Stomach smooth muscle (tissue), 2 donors: ENCODE measurements around the gene CAMK2B.
A peak's percentile ranks its signal among the peaks of the same experiment; 100 is the strongest.

ENCODE experiments used
- H3K27ac ChIP-seq: one replicate; pipeline ENCODE4 v1.7.0; 2013; ENCODE audit warnings: mild to moderate bottlenecking, low read length, inconsistent platforms
- H3K27me3 ChIP-seq, 2 donors: one replicate each; pipeline ENCODE4 v1.7.0; 2013; ENCODE audit warnings: low read length in 2 of 2; ENCODE audit not compliant: insufficient read depth in 2 of 2, control insufficient read depth in 1 of 2
- H3K36me3 ChIP-seq, 2 donors: one replicate each; pipeline ENCODE4 v1.7.0; 2013; ENCODE audit warnings: low read length in 2 of 2; ENCODE audit not compliant: control insufficient read depth in 2 of 2, insufficient read depth in 2 of 2
- H3K4me1 ChIP-seq: one replicate; pipeline ENCODE4 v1.7.0; 2013; ENCODE audit warnings: low read length; ENCODE audit not compliant: control insufficient read depth, insufficient read depth
- H3K4me3 ChIP-seq, 2 donors: one replicate each; pipeline ENCODE4 v1.7.0; 2013; ENCODE audit warnings: low read length in 2 of 2
- H3K9ac ChIP-seq, 2 donors: one replicate each; pipeline ENCODE4 v1.7.0; 2013; ENCODE audit warnings: low read length in 2 of 2, mild to moderate bottlenecking in 1 of 2
- H3K9me3 ChIP-seq, 2 donors: one replicate each; pipeline ENCODE4 v1.7.0; 2013; ENCODE audit warnings: low read length in 2 of 2; ENCODE audit not compliant: control insufficient read depth in 2 of 2
- donor health status: healthy.
- donor health status: Pancreatic carcinoma.

Gene CAMK2B

DNA sequence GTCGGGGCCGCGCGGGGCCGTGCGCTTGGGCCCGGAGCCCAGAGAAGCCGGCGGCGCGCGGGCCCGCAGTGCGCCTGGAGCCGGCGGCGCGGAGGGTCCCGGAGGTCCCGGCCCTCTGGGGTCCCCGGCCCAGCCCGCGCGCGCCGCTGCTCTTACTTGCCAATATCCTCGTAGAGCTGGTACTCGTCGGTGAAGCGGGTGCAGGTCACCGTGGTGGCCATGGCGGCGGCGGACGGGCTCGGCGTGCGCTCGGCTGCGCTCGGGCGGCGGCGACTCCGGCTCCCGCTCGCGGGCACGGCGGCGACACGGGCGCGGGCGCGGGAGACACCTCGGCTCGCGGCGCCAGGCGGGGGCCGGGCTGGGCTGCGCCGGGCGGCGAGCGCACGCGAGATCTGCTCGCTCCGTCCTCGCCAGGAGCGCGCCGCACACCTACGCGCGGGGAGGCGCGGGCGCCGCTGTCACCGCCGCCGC, at the start of gene CAMK2B:
Gene CAMK2B (minus strand): TSS at position 394 of the 471 bp plus-strand sequence. CDS start 173 bp downstream, at position 221.
- Histone ChIP-seq H3K27ac (no peak within 1 kb of the TSS), H3K36me3 (no peaks in the 10 kb centered on the region), H3K9me3 (no peaks in the 10 kb centered on the region), H3K9ac (no peak within 1 kb of the TSS), H3K27me3 (peaks cover 20 to 32% of the 10 kb centered on the region in 2 donors), H3K4me3 (peak within 1 kb of the TSS in 1 of 2 donors; percentile 49), H3K4me1 (no peaks in the 10 kb centered on the region)

DNA sequence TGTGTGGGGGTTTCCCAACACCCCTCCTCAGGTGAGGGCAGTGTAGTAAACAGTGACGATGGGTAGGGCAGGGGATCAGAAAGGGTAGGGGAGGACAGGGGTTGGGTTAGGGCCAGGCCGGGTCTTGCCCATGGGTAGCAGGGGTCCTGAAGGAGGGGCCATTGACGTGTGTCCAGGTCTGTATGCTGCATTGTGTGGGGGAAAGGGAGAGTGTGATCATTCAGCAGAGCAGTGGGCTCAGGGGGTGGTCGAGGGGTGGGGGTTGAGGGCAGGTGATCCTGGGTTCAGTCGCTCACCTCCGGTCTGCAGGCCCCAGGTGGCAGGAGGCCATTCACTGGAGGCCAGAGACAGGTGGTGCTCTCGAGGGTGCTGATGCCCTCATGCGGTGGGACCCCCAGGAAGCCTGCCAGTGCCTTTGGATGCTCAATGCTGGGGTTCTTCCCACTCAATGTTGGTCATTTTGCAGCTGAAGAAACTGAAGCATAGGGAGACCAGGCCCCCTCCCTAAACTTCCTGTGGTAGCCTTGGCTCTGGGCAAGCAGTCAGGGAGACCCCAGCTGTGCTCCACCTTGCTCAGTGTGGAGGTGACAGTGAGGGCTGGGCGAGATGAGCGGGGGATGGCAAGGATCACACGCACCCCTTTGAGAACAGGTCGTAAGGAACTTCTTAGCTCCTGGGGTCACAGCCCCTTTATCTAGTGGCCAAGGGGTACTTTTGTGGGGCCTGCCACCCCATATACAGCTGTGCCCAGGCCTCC, 48.8 kb upstream of the CAMK2B start:
- Histone ChIP-seq H3K27me3 (peaks cover 0 to 2% of the 10 kb centered on the region in 2 donors), H3K4me1 (no peaks in the 10 kb centered on the region), H3K27ac (no peak overlapping the region), H3K9ac (no peak overlapping the region), H3K4me3 (no peak overlapping the region), H3K36me3 (no peaks in the 10 kb centered on the region), H3K9me3 (no peaks in the 10 kb centered on the region)

DNA sequence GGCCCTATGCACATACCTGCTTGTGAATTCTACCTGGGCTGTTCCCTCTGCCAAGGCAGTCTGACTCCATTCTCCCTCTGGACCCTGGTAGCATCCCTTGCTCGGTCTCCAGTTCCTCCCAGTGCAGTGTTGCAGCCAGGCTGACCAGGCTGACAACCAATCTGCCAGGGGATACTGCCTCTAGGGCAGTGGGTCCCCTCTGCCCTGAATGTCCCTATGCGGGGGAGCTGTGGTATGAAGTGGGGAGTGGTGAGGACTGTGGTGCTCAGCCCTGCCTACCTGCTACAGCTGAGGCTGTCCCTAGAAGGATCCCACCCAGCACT, 48.0 kb upstream of the CAMK2B start:
- no peaks in the 10 kb centered on the region for H3K36me3 ChIP-seq
- H3K4me3 ChIP-seq = no peak overlapping the region
- H3K27me3 ChIP-seq = peaks cover 0 to 4% of the 10 kb centered on the region in 2 donors
- H3K9me3 ChIP-seq = no peaks in the 10 kb centered on the region
- no peaks in the 10 kb centered on the region for H3K4me1 ChIP-seq
- H3K9ac ChIP-seq = no peak overlapping the region
- H3K27ac ChIP-seq = no peak overlapping the region

DNA sequence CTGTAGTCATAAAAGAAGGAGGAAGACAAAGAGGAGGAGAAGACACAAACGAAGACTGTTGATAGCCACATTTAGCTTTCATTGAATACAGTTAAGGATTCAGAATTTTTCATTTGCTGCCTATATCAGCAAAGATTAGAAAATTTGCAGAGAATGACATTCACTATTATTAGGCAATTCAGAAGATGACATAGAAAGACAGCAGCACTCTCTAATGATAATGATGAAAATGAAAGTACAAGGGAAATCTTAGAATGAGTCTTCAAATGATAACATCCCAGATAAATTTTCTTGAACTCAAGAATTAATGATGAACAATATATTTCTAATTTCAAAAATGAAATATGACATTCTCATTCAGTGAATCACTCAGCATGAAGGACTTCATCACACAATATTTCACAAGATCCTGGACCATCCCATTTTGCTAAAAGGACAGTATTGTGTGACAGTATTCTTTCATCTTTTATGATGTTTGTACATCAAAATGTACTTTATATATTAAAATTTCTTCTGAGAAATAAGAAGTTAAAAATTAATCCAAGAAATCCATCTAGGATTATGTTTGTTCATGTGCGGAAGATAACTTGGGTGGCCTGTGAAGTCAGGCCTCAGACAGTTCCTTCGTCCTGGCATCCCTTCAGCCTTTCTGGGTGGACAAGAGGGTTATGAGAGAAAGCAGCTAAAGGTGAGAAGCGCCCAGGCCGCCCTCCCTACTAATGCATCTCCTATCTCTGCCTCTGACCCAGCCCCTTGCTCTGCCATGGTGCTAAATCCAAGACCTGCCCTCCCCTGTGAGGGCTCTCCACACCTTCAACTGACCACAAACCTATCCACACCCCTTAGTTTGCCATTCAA, 47.4 kb upstream of the CAMK2B start:
- no peaks in the 10 kb centered on the region for H3K9me3 ChIP-seq
- peaks cover 3 to 10% of the 10 kb centered on the region in 2 donors for H3K27me3 ChIP-seq
- H3K27ac ChIP-seq = no peak overlapping the region
- H3K9ac ChIP-seq = no peak overlapping the region
- H3K4me3 ChIP-seq = no peak overlapping the region
- H3K36me3 ChIP-seq = no peaks in the 10 kb centered on the region
- H3K4me1 ChIP-seq = no peaks in the 10 kb centered on the region

DNA sequence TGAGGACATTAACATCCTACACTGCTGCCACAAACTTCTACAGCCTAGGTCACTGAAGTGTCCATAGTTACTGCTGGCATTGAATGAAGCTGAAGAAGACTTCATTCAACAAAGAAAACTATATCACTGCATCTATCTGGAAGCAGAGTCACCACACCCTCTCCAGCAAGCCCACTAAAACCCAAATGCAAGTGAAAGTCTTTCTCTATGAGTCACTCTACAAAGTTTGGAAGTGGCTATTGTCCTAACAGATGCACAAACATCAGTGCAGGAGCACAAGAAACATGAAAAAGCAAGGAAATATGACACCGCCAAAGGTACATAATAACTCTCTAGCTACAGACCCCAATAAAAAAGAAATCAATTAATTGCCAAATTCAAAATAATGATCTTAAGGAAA, 43.5 kb upstream of the CAMK2B start:
- Histone ChIP-seq H3K9ac (no peak overlapping the region), H3K36me3 (no peaks in the 10 kb centered on the region), H3K9me3 (no peaks in the 10 kb centered on the region), H3K4me1 (no peaks in the 10 kb centered on the region), H3K4me3 (no peak overlapping the region), H3K27me3 (peaks cover 5 to 14% of the 10 kb centered on the region in 2 donors), H3K27ac (no peak overlapping the region)

DNA sequence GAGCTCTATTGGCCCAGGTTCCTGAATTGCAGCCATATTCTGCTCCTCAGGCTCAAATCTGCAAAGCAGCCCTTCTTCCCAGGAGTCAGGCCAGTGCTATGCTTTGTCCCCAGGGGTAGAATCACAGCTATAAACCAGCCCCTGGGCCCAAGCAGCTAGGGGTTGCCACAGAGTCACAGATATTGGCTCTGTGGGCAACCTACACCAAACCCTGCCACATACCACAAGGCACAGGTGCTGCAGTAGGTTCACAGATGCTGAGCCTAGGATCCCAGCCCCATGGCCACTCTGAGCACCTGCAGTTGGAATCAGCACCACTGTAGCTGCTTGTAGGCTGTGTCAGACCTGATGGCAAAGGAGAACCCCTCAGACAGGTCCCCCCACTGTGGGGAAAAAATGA, 43.1 kb upstream of the CAMK2B start:
- peaks cover 5 to 14% of the 10 kb centered on the region in 2 donors for H3K27me3 ChIP-seq
- no peak overlapping the region for H3K4me3 ChIP-seq
- no peaks in the 10 kb centered on the region for H3K9me3 ChIP-seq
- H3K4me1 ChIP-seq = no peaks in the 10 kb centered on the region
- no peaks in the 10 kb centered on the region for H3K36me3 ChIP-seq
- H3K27ac ChIP-seq = no peak overlapping the region
- no peak overlapping the region for H3K9ac ChIP-seq

DNA sequence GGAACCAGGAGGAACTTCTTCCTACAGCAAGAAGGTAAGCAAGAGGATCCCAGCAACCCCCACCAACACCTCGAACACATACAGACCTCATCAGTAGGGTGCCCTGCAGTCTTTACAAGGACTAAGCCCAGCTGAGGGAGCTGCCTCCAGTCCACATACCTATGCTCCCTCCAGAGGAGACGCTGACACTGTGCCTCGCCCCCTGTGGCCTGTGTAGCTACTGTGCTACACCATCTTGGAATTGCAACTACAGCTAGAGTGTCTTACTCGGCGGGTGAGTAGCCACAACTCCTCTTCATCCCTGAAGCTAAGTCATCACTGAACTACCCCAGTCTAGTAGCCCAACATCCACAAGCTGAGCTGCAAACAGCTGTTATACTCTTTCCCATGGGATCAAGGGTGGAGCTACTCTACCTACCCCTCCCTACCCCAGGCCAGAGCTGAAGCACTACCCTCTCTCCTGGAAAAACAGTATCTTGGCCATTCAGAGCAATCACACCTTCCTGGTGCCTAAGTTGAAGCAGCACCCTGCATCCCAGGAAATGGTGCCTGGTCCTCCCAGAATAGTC, 42.2 kb upstream of the CAMK2B start:
- Histone ChIP-seq H3K27ac (no peak overlapping the region), H3K9ac (no peak overlapping the region)

DNA sequence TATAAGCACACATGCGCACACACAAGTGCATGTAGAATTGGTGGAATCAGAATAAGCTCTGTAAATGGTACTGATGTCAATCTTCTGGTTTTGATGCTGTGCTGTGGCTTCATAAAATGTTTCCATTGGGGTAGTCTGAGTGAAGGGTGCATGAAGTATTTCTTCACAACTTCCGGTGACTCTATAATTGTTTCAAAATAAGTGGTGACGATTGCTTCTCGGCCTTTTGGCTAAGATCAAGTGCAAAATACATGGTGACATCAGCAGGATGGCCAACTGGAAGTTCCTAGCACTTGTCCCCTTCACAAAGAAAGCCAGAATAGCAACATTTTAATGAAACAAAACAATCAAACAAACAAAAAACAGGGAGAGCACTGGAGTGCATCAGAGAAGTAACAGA, 41.6 kb upstream of the CAMK2B start:
- Histone ChIP-seq H3K4me3 (no peak overlapping the region), H3K27ac (no peak overlapping the region), H3K4me1 (no peaks in the 10 kb centered on the region), H3K9me3 (no peaks in the 10 kb centered on the region), H3K36me3 (no peaks in the 10 kb centered on the region), H3K9ac (no peak overlapping the region), H3K27me3 (peaks cover 5 to 12% of the 10 kb centered on the region in 2 donors)

More for the DNA sequence above, 42.2 kb upstream of the CAMK2B start:
- Histone ChIP-seq H3K27me3 (peaks cover 5 to 12% of the 10 kb centered on the region in 2 donors), H3K4me1 (no peaks in the 10 kb centered on the region), H3K36me3 (no peaks in the 10 kb centered on the region), H3K9me3 (no peaks in the 10 kb centered on the region), H3K4me3 (no peak overlapping the region)

DNA sequence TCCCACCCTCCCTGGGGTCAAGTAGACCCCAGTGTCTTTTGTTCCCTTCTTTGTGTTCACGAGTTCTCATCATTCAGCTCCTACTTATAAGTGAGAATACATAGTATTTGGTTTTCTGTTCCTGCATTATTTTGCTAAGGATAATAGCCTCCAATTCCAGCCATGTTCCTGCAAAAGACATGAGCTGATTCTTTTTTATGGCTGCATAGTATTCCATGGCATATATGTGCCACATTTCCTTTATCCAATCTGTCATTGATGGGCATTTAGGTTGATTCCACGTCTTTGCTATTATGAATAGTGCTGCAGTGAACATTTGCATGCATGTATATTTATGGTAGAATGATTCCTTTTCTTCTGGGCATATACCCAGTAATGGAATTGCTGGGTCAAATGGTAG, 28.3 kb upstream of the CAMK2B start:
- no peak overlapping the region for H3K9ac ChIP-seq

DNA sequence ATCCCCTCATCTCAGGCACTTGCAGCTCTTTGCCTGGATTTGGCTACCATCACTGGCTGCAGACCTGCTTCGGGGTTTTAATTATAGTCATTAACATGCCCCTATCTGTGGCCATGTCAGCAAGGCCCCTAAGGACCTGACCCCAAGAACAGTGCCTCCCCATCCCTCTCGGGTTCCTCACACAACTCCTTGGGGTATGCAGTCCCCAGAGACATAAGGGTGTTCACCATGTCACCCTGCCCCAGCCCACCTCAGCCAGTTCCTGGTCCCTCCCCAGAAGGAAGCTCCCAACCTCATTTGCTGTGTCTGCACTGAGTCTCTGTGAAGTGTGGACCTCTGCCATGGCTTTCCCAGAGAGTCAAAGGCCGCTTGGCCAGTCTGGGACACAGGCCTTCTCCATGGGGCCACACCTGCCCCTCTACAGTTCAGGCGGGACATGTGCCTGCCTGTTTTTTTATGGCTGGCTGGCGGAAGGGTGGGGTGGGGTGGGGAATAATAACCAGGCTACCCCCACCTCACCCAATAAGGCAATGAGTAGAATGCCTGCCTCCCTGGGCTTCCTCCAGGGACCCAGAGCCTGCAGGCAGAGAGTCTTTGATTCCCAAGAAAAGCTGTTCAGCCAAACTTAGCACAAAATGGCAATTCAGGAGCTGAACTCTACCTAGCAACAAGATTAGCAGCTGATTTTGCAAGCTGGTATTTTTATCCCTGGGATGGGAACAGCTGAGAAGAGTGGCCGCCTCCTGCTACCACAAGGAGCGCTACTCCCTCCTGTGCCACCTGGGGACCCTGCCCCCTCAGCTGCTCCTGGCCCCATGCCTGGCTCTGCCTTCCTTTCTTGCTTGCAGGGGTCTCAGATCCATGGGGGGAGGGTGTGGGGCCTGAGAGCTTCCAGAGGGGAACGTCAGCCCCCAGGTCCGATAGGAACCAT, 23.7 kb upstream of the CAMK2B start:
- no peaks in the 10 kb centered on the region for H3K4me1 ChIP-seq
- peaks cover 0 to 2% of the 10 kb centered on the region in 2 donors for H3K9me3 ChIP-seq
- no peaks in the 10 kb centered on the region for H3K36me3 ChIP-seq
- no peak overlapping the region for H3K9ac ChIP-seq
- no peak overlapping the region for H3K27ac ChIP-seq
- H3K4me3 ChIP-seq = no peak overlapping the region
- H3K27me3 ChIP-seq = peaks cover 0 to 4% of the 10 kb centered on the region in 2 donors

More for the DNA sequence above, 28.3 kb upstream of the CAMK2B start:
- Histone ChIP-seq H3K27me3 (peaks cover 0 to 4% of the 10 kb centered on the region in 2 donors), H3K4me3 (no peak overlapping the region), H3K27ac (no peak overlapping the region), H3K36me3 (no peaks in the 10 kb centered on the region), H3K9me3 (peaks cover 0 to 2% of the 10 kb centered on the region in 2 donors), H3K4me1 (no peaks in the 10 kb centered on the region)
